Mesendoderm (in vitro differentiated cells): ENCODE data around the gene MRPL10.

Source experiments
- DNase-seq: peaks from one replicate; pipeline ENCODE4 v3.0.0; 2013
- H2AK5ac ChIP-seq: 2 replicates; pipeline ENCODE4 v1.6.1; 2013; ENCODE audit warnings: low read length, inconsistent platforms
- H2BK120ac ChIP-seq: 2 replicates; pipeline ENCODE4 v1.6.1; 2013; ENCODE audit warnings: low read depth, mild to moderate bottlenecking, low read length, moderate library complexity, mixed read lengths
- H2BK15ac ChIP-seq: replicated peaks from 2 replicates; pipeline ENCODE4 v1.6.1; 2013; ENCODE audit warnings: low read depth, mild to moderate bottlenecking, moderate library complexity
- H2BK5ac ChIP-seq: 2 replicates; pipeline ENCODE4 v1.6.1; 2013; ENCODE audit warnings: low read length, inconsistent platforms
- H3K18ac ChIP-seq: 2 replicates; pipeline ENCODE4 v1.6.1; 2013; ENCODE audit warnings: mild to moderate bottlenecking, low read length, mixed read lengths
- H3K23ac ChIP-seq: one replicate; pipeline ENCODE4 v1.6.1; 2013; ENCODE audit warnings: low read length
- H3K27ac ChIP-seq: 2 replicates; pipeline ENCODE4 v1.5.1; 2013; ENCODE audit warnings: low read depth, mild to moderate bottlenecking, inconsistent platforms, low read length, moderate library complexity
- H3K27me3 ChIP-seq: 2 replicates; pipeline ENCODE4 v1.6.1; 2013; ENCODE audit warnings: low read length, control low read depth, mild to moderate bottlenecking, inconsistent platforms; ENCODE audit not compliant: insufficient read depth, poor library complexity
- H3K36me3 ChIP-seq: 2 replicates; pipeline ENCODE4 v1.6.1; 2013; ENCODE audit warnings: low read length, inconsistent platforms; ENCODE audit not compliant: control insufficient read depth, insufficient read depth
- H3K4ac ChIP-seq: one replicate; pipeline ENCODE4 v1.6.1; 2013; ENCODE audit warnings: low read depth, mild to moderate bottlenecking, low read length, moderate library complexity
- H3K4me1 ChIP-seq: 2 replicates; pipeline ENCODE4 v1.6.1; 2013; ENCODE audit warnings: low read depth, low read length, inconsistent platforms; ENCODE audit not compliant: control insufficient read depth
- H3K4me2 ChIP-seq: 2 replicates; pipeline ENCODE4 v1.6.1; 2013; ENCODE audit warnings: low read length
- H3K4me3 ChIP-seq: 2 replicates; pipeline ENCODE4 v1.5.1; 2013; ENCODE audit warnings: mild to moderate bottlenecking, low read length
- H3K56ac ChIP-seq: one replicate; pipeline ENCODE4 v1.6.1; 2013; ENCODE audit warnings: low read length
- H3K79me1 ChIP-seq: 2 replicates; pipeline ENCODE4 v1.6.1; 2013; ENCODE audit warnings: low read length, inconsistent platforms
- H3K79me2 ChIP-seq: 2 replicates; pipeline ENCODE4 v1.6.1; 2013; ENCODE audit warnings: mild to moderate bottlenecking, low read length; ENCODE audit not compliant: control insufficient read depth, insufficient read depth
- H3K9ac ChIP-seq: 2 replicates; pipeline ENCODE4 v1.6.1; 2013; ENCODE audit warnings: low read length, inconsistent platforms
- H4K5ac ChIP-seq: one replicate; pipeline ENCODE4 v1.6.1; 2013; ENCODE audit warnings: low read length
- H4K8ac ChIP-seq: one replicate; pipeline ENCODE4 v1.6.1; 2013; ENCODE audit warnings: low read depth, mild to moderate bottlenecking, control low read depth, low read length, moderate library complexity
- WGBS: extraction: QIAGEN DNeasy Blood & Tissue Kit; methylation state at CpG from one replicate; pipeline ENCODE4 v1.1.7; 2013; ENCODE audit warnings: low lambda C conversion rate, missing lambda C conversion rate; ENCODE audit not compliant: insufficient coverage; ENCODE audit errors: extremely low coverage; 5-methylcytosine and 5-hydroxymethylcytosine counted together

The MRPL10 gene

GRCh38 chr17:47875011-47875985, 44.0 kb upstream of the MRPL10 start:
- WGBS = no CpG with 5 or more reads among the region's 11 CpGs
- peak overlapping the region; percentile 11 for H2AK5ac ChIP-seq
- H3K79me1 ChIP-seq = no peaks in the 10 kb centered on the region
- H3K4me3 ChIP-seq = no peak overlapping the region
- H3K36me3 ChIP-seq = no peaks in the 10 kb centered on the region
- H3K79me2 ChIP-seq = no peaks in the 10 kb centered on the region
- no peak overlapping the region for H4K5ac ChIP-seq
- H3K27me3 ChIP-seq = no peaks in the 10 kb centered on the region
- H3K56ac ChIP-seq = peak overlapping the region; percentile 20
- H3K23ac ChIP-seq = peak overlapping the region; percentile 37
- no peak overlapping the region for H4K8ac ChIP-seq
- no peak overlapping the region for H2BK5ac ChIP-seq
- H3K27ac ChIP-seq = no peak overlapping the region
- H2BK120ac ChIP-seq = no peak overlapping the region
- no peak overlapping the region for H3K18ac ChIP-seq
- H2BK15ac ChIP-seq = no peak overlapping the region
- H3K4ac ChIP-seq = no peak overlapping the region
- H3K4me2 ChIP-seq = no peak overlapping the region
- no peak overlapping the region for H3K9ac ChIP-seq
- H3K4me1 ChIP-seq = peaks cover 22% of the 10 kb centered on the region
- DNase-seq = no peak

GRCh38 chr17:47873200-47874090, 42.1 kb upstream of the MRPL10 start:
- DNase-seq = no peak
- no peak overlapping the region for H2BK5ac ChIP-seq
- no CpG with 5 or more reads among the region's 4 CpGs for WGBS
- peak overlapping the region; percentile 60 for H4K5ac ChIP-seq
- H2BK120ac ChIP-seq = no peak overlapping the region
- H3K4me3 ChIP-seq = no peak overlapping the region
- H3K23ac ChIP-seq = peak overlapping the region; percentile 68
- no peaks in the 10 kb centered on the region for H3K79me2 ChIP-seq
- peak overlapping the region; percentile 14 for H3K9ac ChIP-seq
- no peak overlapping the region for H2BK15ac ChIP-seq
- peak overlapping the region; percentile 9 for H3K56ac ChIP-seq
- no peak overlapping the region for H3K4me2 ChIP-seq
- no peaks in the 10 kb centered on the region for H3K27me3 ChIP-seq
- peak overlapping the region; percentile 20 for H3K27ac ChIP-seq
- peaks cover 29% of the 10 kb centered on the region for H3K4me1 ChIP-seq
- no peak overlapping the region for H3K18ac ChIP-seq
- H3K4ac ChIP-seq = no peak overlapping the region
- peak overlapping the region; percentile 56 for H2AK5ac ChIP-seq
- H3K36me3 ChIP-seq = no peaks in the 10 kb centered on the region
- no peaks in the 10 kb centered on the region for H3K79me1 ChIP-seq
- no peak overlapping the region for H4K8ac ChIP-seq

- no peaks in the 10 kb centered on the region for H3K79me2 ChIP-seq
- peak overlapping the region; percentile 12 for H3K4me3 ChIP-seq
- H3K27me3 ChIP-seq = no peaks in the 10 kb centered on the region
- no peak overlapping the region for H2BK5ac ChIP-seq
- H2BK15ac ChIP-seq = peak overlapping the region; percentile 3
- H3K23ac ChIP-seq = peak overlapping the region; percentile 70
- no peak overlapping the region for H2BK120ac ChIP-seq
- no peak overlapping the region for H2AK5ac ChIP-seq
- H4K5ac ChIP-seq = no peak overlapping the region
- DNase-seq = peak; percentile 69
- H3K4me1 ChIP-seq = peaks cover 26% of the 10 kb centered on the region
- WGBS = no CpG with 5 or more reads among the region's 15 CpGs
- H3K4ac ChIP-seq = peak overlapping the region; percentile 85
- H3K56ac ChIP-seq = peak overlapping the region; percentile 88
- H3K9ac ChIP-seq = peak overlapping the region; percentile 62
- H3K27ac ChIP-seq = peak overlapping the region; percentile 20
- peak overlapping the region; percentile 73 for H3K4me2 ChIP-seq
- H3K18ac ChIP-seq = peak overlapping the region; percentile 60
- no peaks in the 10 kb centered on the region for H3K79me1 ChIP-seq
- H4K8ac ChIP-seq = no peak overlapping the region
- no peaks in the 10 kb centered on the region for H3K36me3 ChIP-seq
Observed at GRCh38 chr17:47872651-47873161, 41.4 kb upstream of the MRPL10 start.

GRCh38 chr17:47872019-47872650, 40.8 kb upstream of the MRPL10 start:
- Histone ChIP-seq H3K9ac (peak overlapping the region; percentile 62), H3K56ac (peak overlapping the region; percentile 88), H3K79me1 (no peaks in the 10 kb centered on the region), H2AK5ac (no peak overlapping the region), H4K5ac (no peak overlapping the region), H3K79me2 (no peaks in the 10 kb centered on the region), H3K27me3 (no peaks in the 10 kb centered on the region), H3K36me3 (no peaks in the 10 kb centered on the region), H2BK120ac (no peak overlapping the region), H3K23ac (peak overlapping the region; percentile 70), H3K18ac (peak overlapping the region; percentile 60), H2BK5ac (no peak overlapping the region), H3K27ac (peak overlapping the region; percentile 20), H3K4me2 (peak overlapping the region; percentile 73), H4K8ac (no peak overlapping the region), H2BK15ac (no peak overlapping the region), H3K4me3 (peak overlapping the region; percentile 12), H3K4ac (peak overlapping the region; percentile 85), H3K4me1 (peaks cover 26% of the 10 kb centered on the region)
- peak; percentile 46 for DNase-seq
- no CpG with 5 or more reads among the region's 29 CpGs for WGBS

- H2BK120ac ChIP-seq = no peak overlapping the region
- no peaks in the 10 kb centered on the region for H3K79me2 ChIP-seq
- no peak for DNase-seq
- H3K4me2 ChIP-seq = no peak overlapping the region
- no peak overlapping the region for H3K23ac ChIP-seq
- H3K27me3 ChIP-seq = no peaks in the 10 kb centered on the region
- H2BK5ac ChIP-seq = no peak overlapping the region
- H3K9ac ChIP-seq = no peak overlapping the region
- no peak overlapping the region for H2AK5ac ChIP-seq
- H4K8ac ChIP-seq = no peak overlapping the region
- H2BK15ac ChIP-seq = no peak overlapping the region
- H3K27ac ChIP-seq = no peak overlapping the region
- no peak overlapping the region for H3K4ac ChIP-seq
- no peak overlapping the region for H3K18ac ChIP-seq
- no peak overlapping the region for H4K5ac ChIP-seq
- H3K4me3 ChIP-seq = no peak overlapping the region
- no peaks in the 10 kb centered on the region for H3K79me1 ChIP-seq
- no peaks in the 10 kb centered on the region for H3K36me3 ChIP-seq
- no peak overlapping the region for H3K56ac ChIP-seq
- H3K4me1 ChIP-seq = peaks cover 26% of the 10 kb centered on the region
Observed at GRCh38 chr17:47871048-47871447, 39.7 kb upstream of the MRPL10 start.
